Smooth muscle cell (in vitro differentiated cells): ENCODE results near the gene KIF18B. TPM values are rescaled to one million over a fixed set of nuclear protein-coding genes. Genes with fewer than 3 reads are reported as not detected.

Experiments
- DNase-seq: peaks from one replicate; lab custom pipeline; 2025; ENCODE audit not compliant: unreplicated experiment; lab: John Stamatoyannopoulos, UW
- H2AFZ ChIP-seq: fragments of 200-600 bp; sonication (generic); 2 replicates; pipeline ENCODE4 v1.6.0; 2016; ENCODE audit warnings: antibody characterized with exemption, low read depth, mild to moderate bottlenecking
- H3F3A ChIP-seq: fragments of 200-600 bp; sonication (generic); 2 replicates; pipeline ENCODE4 v1.6.0; 2017; ENCODE audit warnings: antibody characterized with exemption, low read depth
- H3K27ac ChIP-seq: fragments of 200-600 bp; sonication (generic); 2 replicates; pipeline ENCODE4 v1.5.1; 2016; ENCODE audit warnings: low read depth, mild to moderate bottlenecking
- H3K27me3 ChIP-seq: fragments of 200-600 bp; sonication (generic); 2 replicates; pipeline ENCODE4 v1.6.1; 2016; ENCODE audit warnings: low read depth, mild to moderate bottlenecking
- H3K36me3 ChIP-seq: fragments of 200-600 bp; sonication (generic); 2 replicates; pipeline ENCODE4 v1.5.1; 2016; ENCODE audit warnings: low read depth
- H3K4me1 ChIP-seq: fragments of 200-600 bp; sonication (generic); 2 replicates; pipeline ENCODE4 v1.5.1; 2016; ENCODE audit warnings: low read depth
- H3K4me2 ChIP-seq: fragments of 200-600 bp; sonication (generic); 2 replicates; pipeline ENCODE4 v1.6.0; 2016; ENCODE audit warnings: mild to moderate bottlenecking
- H3K4me3 ChIP-seq: fragments of 200-600 bp; sonication (generic); 2 replicates; pipeline ENCODE4 v1.5.1; 2016; ENCODE audit warnings: mild to moderate bottlenecking
- H3K79me2 ChIP-seq: fragments of 200-600 bp; sonication (generic); 2 replicates; pipeline ENCODE4 v1.6.0; 2016; ENCODE audit warnings: low read depth, mild to moderate bottlenecking
- H3K9ac ChIP-seq: fragments of 200-600 bp; sonication (generic); 2 replicates; pipeline ENCODE4 v1.6.0; 2016; ENCODE audit warnings: low read depth
- H3K9me3 ChIP-seq: fragments of 200-600 bp; sonication (generic); replicated peaks from 2 replicates; pipeline ENCODE4 v1.5.1; 2016; ENCODE audit warnings: low read depth
- H4K20me1 ChIP-seq: fragments of 200-600 bp; sonication (generic); 2 replicates; pipeline ENCODE4 v1.6.0; 2016; ENCODE audit warnings: low read depth
- WGBS: methylation state at CpG from one replicate; pipeline ENCODE4 v1.1.7; 2016; ENCODE audit warnings: low lambda C conversion rate; 5-methylcytosine and 5-hydroxymethylcytosine counted together
- polyA plus RNA-seq: library from polyadenylated mRNA; unstranded; fragments of >200 nt; fragmentation: Nextera tagmentation; extraction: Ambion mirVana; gene quantifications from 2 replicates; pipeline ENCODE4 v1.2.1, GENCODE V29; 2016
- total RNA-seq: library from RNA; depleted of rRNA; stranded (reverse); fragments of >200 nt; gene quantifications from 2 replicates; pipeline ENCODE4 v1.2.3, GENCODE V29; 2014
- TF ChIP-seq, protein P1 (sequence below): fragments of 200-600 bp; sonication (generic); IDR thresholded peaks from 2 replicates; pipeline ENCODE4 v1.5.1; 2017; ENCODE audit warnings: borderline replicate concordance, mild to moderate bottlenecking, antibody characterized with exemption; ENCODE audit not compliant: insufficient read depth, poor library complexity, severe bottlenecking

KIF18B gene
- total and polyA plus RNA-seq, 2 experiments from 2014 or later = 2.7 to 3.4 TPM

DNA sequence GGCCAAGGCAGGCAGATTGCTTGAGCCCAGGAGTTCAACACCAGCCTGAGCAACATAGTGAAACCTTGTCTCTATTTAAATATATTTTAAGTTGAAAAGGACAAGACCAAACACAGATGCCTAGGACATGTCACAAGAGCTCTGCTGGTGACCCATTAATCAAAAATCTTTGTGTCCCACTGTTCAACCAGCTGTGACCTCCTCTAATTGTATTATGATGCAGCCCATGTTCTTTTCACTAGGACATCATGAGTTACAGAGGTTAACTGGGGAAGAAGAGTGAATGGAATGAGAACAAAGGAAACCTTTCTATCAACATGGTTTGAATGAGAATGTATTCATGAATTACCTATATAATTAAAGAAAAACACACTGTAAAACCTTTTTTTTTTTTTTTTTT, 55.3 kb downstream of the KIF18B start:
- Histone ChIP-seq H3F3A (no peaks in the 10 kb centered on the region), H3K9ac (no peak overlapping the region), H3K36me3 (peaks cover 6% of the 10 kb centered on the region), H3K27ac (no peak overlapping the region), H3K79me2 (peaks cover 65% of the 10 kb centered on the region), H3K4me1 (no peaks in the 10 kb centered on the region), H2AFZ (no peak overlapping the region), H3K27me3 (no peaks in the 10 kb centered on the region), H3K4me2 (no peak overlapping the region), H4K20me1 (peaks cover 58% of the 10 kb centered on the region), H3K4me3 (no peak overlapping the region), H3K9me3 (no peaks in the 10 kb centered on the region)
- TF ChIP-seq, protein P1, sequence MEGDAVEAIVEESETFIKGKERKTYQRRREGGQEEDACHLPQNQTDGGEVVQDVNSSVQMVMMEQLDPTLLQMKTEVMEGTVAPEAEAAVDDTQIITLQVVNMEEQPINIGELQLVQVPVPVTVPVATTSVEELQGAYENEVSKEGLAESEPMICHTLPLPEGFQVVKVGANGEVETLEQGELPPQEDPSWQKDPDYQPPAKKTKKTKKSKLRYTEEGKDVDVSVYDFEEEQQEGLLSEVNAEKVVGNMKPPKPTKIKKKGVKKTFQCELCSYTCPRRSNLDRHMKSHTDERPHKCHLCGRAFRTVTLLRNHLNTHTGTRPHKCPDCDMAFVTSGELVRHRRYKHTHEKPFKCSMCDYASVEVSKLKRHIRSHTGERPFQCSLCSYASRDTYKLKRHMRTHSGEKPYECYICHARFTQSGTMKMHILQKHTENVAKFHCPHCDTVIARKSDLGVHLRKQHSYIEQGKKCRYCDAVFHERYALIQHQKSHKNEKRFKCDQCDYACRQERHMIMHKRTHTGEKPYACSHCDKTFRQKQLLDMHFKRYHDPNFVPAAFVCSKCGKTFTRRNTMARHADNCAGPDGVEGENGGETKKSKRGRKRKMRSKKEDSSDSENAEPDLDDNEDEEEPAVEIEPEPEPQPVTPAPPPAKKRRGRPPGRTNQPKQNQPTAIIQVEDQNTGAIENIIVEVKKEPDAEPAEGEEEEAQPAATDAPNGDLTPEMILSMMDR = no peak
- DNase-seq = no peak

GRCh38 chr17:44889003-44889402, 58.6 kb downstream of the KIF18B start:
- peaks cover 9% of the 10 kb centered on the region for H3K36me3 ChIP-seq
- no peak overlapping the region for H3K4me2 ChIP-seq
- H3F3A ChIP-seq = no peaks in the 10 kb centered on the region
- H3K27me3 ChIP-seq = no peaks in the 10 kb centered on the region
- 94% methylated on average over 7 of the region's 7 CpGs for WGBS
- H3K9ac ChIP-seq = no peak overlapping the region
- TF ChIP-seq, protein P1 = no peak
- H3K9me3 ChIP-seq = no peaks in the 10 kb centered on the region
- H4K20me1 ChIP-seq = peaks cover 53% of the 10 kb centered on the region
- no peak overlapping the region for H3K27ac ChIP-seq
- no peak for DNase-seq
- H3K4me3 ChIP-seq = no peak overlapping the region
- no peaks in the 10 kb centered on the region for H3K4me1 ChIP-seq
- no peak overlapping the region for H2AFZ ChIP-seq
- H3K79me2 ChIP-seq = peaks cover 37% of the 10 kb centered on the region

GRCh38 chr17:44887971-44888954, 59.3 kb downstream of the KIF18B start:
- Histone ChIP-seq H4K20me1 (peaks cover 53% of the 10 kb centered on the region), H2AFZ (no peak overlapping the region), H3K79me2 (peaks cover 37% of the 10 kb centered on the region), H3K27ac (no peak overlapping the region), H3F3A (no peaks in the 10 kb centered on the region), H3K4me1 (no peaks in the 10 kb centered on the region), H3K27me3 (no peaks in the 10 kb centered on the region), H3K36me3 (peaks cover 9% of the 10 kb centered on the region), H3K4me2 (no peak overlapping the region), H3K4me3 (no peak overlapping the region), H3K9ac (no peak overlapping the region), H3K9me3 (no peaks in the 10 kb centered on the region)
- TF ChIP-seq, protein P1 = no peak
- WGBS = 98% methylated on average over 10 of the region's 10 CpGs
- no peak for DNase-seq
